Activated T-cell treated with anti-CD3 and anti-CD28 coated beads, Interleukin-2, amount 50 U/mL, for 1 hour (primary cell): ENCODE data around the gene PLOD2.

ENCODE experiments used
- DNase-seq: peaks from one replicate; pipeline ENCODE4 v3.0.0-alpha.2; 2020

Gene PLOD2

GRCh38 chr3:146165877-146166276 is 4.9 kb upstream of the PLOD2 start:
- DNase-seq: no peak

GRCh38 chr3:146164971-146165769 is 4.2 kb upstream of the PLOD2 start:
- DNase-seq: no peak

GRCh38 chr3:146164506-146164905 is 3.5 kb upstream of the PLOD2 start:
- DNase-seq: no peak

GRCh38 chr3:146164071-146164470 is 3.1 kb upstream of the PLOD2 start:
- DNase-seq: no peak

GRCh38 chr3:146163584-146163983 is 2.6 kb upstream of the PLOD2 start:
- DNase-seq: no peak

- DNase-seq: no peak
Measured at GRCh38 chr3:146162561-146162960, 1.6 kb upstream of the PLOD2 start.

- no peak for DNase-seq
Measured at GRCh38 chr3:146161663-146162002, 649 bp upstream of the PLOD2 start.

GRCh38 chr3:146160321-146160963 is 542 bp downstream of the PLOD2 start:
- no peak for DNase-seq

- no peak for DNase-seq
Measured at GRCh38 chr3:146159616-146160320, 1.2 kb downstream of the PLOD2 start.

- no peak for DNase-seq
Measured at GRCh38 chr3:146159037-146159436, 1.9 kb downstream of the PLOD2 start.

- no peak for DNase-seq
Measured at GRCh38 chr3:146157325-146158060, 3.5 kb downstream of the PLOD2 start.

- DNase-seq: no peak
Measured at GRCh38 chr3:146156666-146157314, 4.2 kb downstream of the PLOD2 start.

- no peak for DNase-seq
Measured at GRCh38 chr3:146156095-146156494, 4.9 kb downstream of the PLOD2 start.

GRCh38 chr3:146154995-146155394 is 6.0 kb downstream of the PLOD2 start:
- no peak for DNase-seq

GRCh38 chr3:146154316-146154715 is 6.7 kb downstream of the PLOD2 start:
- no peak for DNase-seq

GRCh38 chr3:146153429-146153828 is 7.6 kb downstream of the PLOD2 start:
- DNase-seq: no peak

GRCh38 chr3:146152834-146153233 is 8.2 kb downstream of the PLOD2 start:
- no peak for DNase-seq

GRCh38 chr3:146148468-146148931 is 12.5 kb downstream of the PLOD2 start:
- no peak for DNase-seq

- no peak for DNase-seq
Measured at GRCh38 chr3:146145642-146146041, 15.3 kb downstream of the PLOD2 start.

GRCh38 chr3:146142757-146143156 is 18.2 kb downstream of the PLOD2 start:
- no peak for DNase-seq

- DNase-seq: no peak
Measured at GRCh38 chr3:146139586-146140110, 21.3 kb downstream of the PLOD2 start.

GRCh38 chr3:146138902-146139301 is 22.1 kb downstream of the PLOD2 start:
- DNase-seq: no peak
